ENCODE results near the gene FAIM2. TPM values are rescaled to one million over a fixed set of nuclear protein-coding genes. Genes with fewer than 3 reads are reported as not detected.

The FAIM2 gene
- polyA plus RNA-seq (2012; ENCODE audit: low read depth, missing spikeins): not detected

- FAIRE-seq (no peak), DNase-seq (ENCODE audit: insufficient read length, low spot score) (peak; percentile 42)
- no peak for TF ChIP-seq SPI1 (IDR thresholded peaks at IDR 0.05; ENCODE audit: low read depth, low read length)
- no peak for TF ChIP-seq PAX5 (IDR thresholded peaks at IDR 0.05; ENCODE audit: insufficient read depth, low read length, severe bottlenecking)
- no peak for TF ChIP-seq POLR2AphosphoS5 (IDR thresholded peaks at IDR 0.05; ENCODE audit: low read depth, low read length)
- TF ChIP-seq POU2F2 (IDR thresholded peaks at IDR 0.05; ENCODE audit: low read depth, low read length): no peak
- TF ChIP-seq TAF1 (IDR thresholded peaks at IDR 0.05; ENCODE audit: low read depth, low read length): no peak
- no peak for TF ChIP-seq POLR2A (IDR thresholded peaks at IDR 0.05; ENCODE audit: low read depth, low read length)
These were observed at the start of gene FAIM2 for GRCh38 chr12:49903700-49904423. Gene FAIM2, minus strand, starts transcription at chr12:49903900. Its CDS starts 108 bp downstream, at chr12:49903792.

DNA sequence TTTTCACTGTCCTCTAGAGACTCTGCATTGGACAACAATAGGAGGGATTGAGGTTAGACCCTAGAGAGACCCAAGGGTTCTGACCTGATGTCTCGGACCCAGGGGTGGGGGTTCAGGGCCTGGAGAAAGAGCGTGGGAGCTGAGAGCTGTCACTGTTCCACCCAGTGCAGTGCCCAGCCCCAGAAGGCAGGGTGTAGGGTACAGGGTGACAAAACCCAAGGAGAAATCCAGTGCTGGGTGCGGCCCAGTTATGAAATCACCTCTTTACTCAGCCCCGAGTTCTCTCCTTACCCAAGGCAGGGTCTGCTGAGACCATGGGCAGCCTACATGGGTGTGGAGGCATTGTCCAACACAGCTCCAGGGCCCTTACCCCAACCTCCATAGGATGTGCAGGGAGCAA lies 49.5 kb upstream of the FAIM2 start:
- FAIRE-seq (no peak), DNase-seq (ENCODE audit: insufficient read length, low spot score) (no peak)
- TF ChIP-seq POU2F2 (IDR thresholded peaks at IDR 0.05; ENCODE audit: low read depth, low read length) (no peak), SPI1 (IDR thresholded peaks at IDR 0.05; ENCODE audit: low read depth, low read length) (no peak), TAF1 (IDR thresholded peaks at IDR 0.05; ENCODE audit: low read depth, low read length) (no peak), POLR2AphosphoS5 (IDR thresholded peaks at IDR 0.05; ENCODE audit: low read depth, low read length) (no peak), POLR2A (IDR thresholded peaks at IDR 0.05; ENCODE audit: low read depth, low read length) (no peak), PAX5 (IDR thresholded peaks at IDR 0.05; ENCODE audit: insufficient read depth, low read length, severe bottlenecking) (no peak)

DNA sequence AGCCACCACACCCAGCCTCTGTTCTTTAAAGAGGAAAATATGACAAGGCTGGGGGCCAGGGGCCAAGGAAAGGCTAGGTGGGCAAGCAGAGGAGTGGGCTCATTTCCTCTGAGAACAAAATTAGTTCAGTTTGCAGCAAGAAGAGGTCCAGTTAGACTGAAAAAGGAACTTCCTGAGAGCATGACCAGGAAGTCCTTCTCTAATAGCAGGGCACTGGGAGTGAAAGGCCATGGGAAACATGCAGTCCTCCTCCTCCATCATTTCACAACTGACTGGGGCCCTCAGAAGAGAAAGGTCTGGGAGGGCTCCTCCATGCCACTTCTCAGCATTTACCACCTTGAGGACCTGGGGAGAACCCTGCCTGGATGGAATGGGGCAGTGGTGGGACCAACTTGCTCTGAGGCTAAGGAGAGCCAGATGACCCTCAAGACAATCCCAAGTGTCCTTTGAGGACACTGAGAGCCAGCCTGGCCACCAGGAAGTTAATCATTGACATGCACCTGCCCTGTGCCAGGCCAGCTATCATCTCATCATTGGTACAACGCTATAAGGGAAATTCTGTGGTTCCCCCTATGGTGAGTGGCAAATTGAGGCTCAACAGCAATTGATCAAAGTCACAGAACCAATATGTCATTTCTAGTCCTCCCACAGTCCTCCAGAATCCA lies 48.8 kb upstream of the FAIM2 start:
- DNase-seq (ENCODE audit: insufficient read length, low spot score) (no peak), FAIRE-seq (no peak)
- no peak for TF ChIP-seq POLR2AphosphoS5 (IDR thresholded peaks at IDR 0.05; ENCODE audit: low read depth, low read length)
- TF ChIP-seq PAX5 (IDR thresholded peaks at IDR 0.05; ENCODE audit: insufficient read depth, low read length, severe bottlenecking): no peak
- TF ChIP-seq TAF1 (IDR thresholded peaks at IDR 0.05; ENCODE audit: low read depth, low read length): no peak
- no peak for TF ChIP-seq POLR2A (IDR thresholded peaks at IDR 0.05; ENCODE audit: low read depth, low read length)
- no peak for TF ChIP-seq SPI1 (IDR thresholded peaks at IDR 0.05; ENCODE audit: low read depth, low read length)
- TF ChIP-seq POU2F2 (IDR thresholded peaks at IDR 0.05; ENCODE audit: low read depth, low read length): no peak

- no peak for TF ChIP-seq POLR2AphosphoS5 (IDR thresholded peaks at IDR 0.05; ENCODE audit: low read depth, low read length)
- TF ChIP-seq POLR2A (IDR thresholded peaks at IDR 0.05; ENCODE audit: low read depth, low read length): no peak
- TF ChIP-seq SPI1 (IDR thresholded peaks at IDR 0.05; ENCODE audit: low read depth, low read length): no peak
- no peak for TF ChIP-seq POU2F2 (IDR thresholded peaks at IDR 0.05; ENCODE audit: low read depth, low read length)
- no peak for TF ChIP-seq TAF1 (IDR thresholded peaks at IDR 0.05; ENCODE audit: low read depth, low read length)
- TF ChIP-seq PAX5 (IDR thresholded peaks at IDR 0.05; ENCODE audit: insufficient read depth, low read length, severe bottlenecking): no peak
- DNase-seq (ENCODE audit: insufficient read length, low spot score): no peak
- FAIRE-seq: no peak
These were observed 47.9 kb upstream of the FAIM2 start for GRCh38 chr12:49951411-49952240.

- FAIRE-seq: no peak
- no peak for DNase-seq (ENCODE audit: insufficient read length, low spot score)
- no peak for TF ChIP-seq TAF1 (IDR thresholded peaks at IDR 0.05; ENCODE audit: low read depth, low read length)
- TF ChIP-seq PAX5 (IDR thresholded peaks at IDR 0.05; ENCODE audit: insufficient read depth, low read length, severe bottlenecking): no peak
- TF ChIP-seq SPI1 (IDR thresholded peaks at IDR 0.05; ENCODE audit: low read depth, low read length): no peak
- no peak for TF ChIP-seq POU2F2 (IDR thresholded peaks at IDR 0.05; ENCODE audit: low read depth, low read length)
- no peak for TF ChIP-seq POLR2AphosphoS5 (IDR thresholded peaks at IDR 0.05; ENCODE audit: low read depth, low read length)
- TF ChIP-seq POLR2A (IDR thresholded peaks at IDR 0.05; ENCODE audit: low read depth, low read length): no peak
These were observed 46.9 kb upstream of the FAIM2 start, which contains the start of gene AQP2 for GRCh38 chr12:49950273-49951251. Gene AQP2, plus strand, starts transcription at chr12:49950737. Its CDS starts 94 bp downstream, at chr12:49950831.

DNA sequence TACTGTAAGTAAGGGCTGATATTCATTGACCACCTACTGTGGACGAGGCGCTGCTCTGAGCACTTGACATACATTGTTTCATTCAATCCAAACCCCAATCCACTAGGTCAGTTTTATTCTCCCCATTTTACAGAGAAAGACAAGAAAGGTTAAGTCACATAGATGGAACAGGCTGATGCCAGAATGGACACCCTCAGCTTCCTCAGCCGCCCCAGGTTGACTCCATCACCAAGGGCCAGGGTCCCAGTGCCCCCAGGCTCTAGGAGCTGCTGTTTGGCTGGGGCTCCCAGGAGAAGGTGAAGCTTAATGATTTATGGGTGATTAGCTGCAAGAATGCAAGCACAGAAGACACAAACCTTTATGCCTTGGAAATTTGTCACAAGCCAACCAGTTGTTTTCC lies 46.2 kb upstream of the FAIM2 start:
- DNase-seq (ENCODE audit: insufficient read length, low spot score): no peak
- no peak for FAIRE-seq
- TF ChIP-seq SPI1 (IDR thresholded peaks at IDR 0.05; ENCODE audit: low read depth, low read length): no peak
- no peak for TF ChIP-seq POLR2A (IDR thresholded peaks at IDR 0.05; ENCODE audit: low read depth, low read length)
- no peak for TF ChIP-seq TAF1 (IDR thresholded peaks at IDR 0.05; ENCODE audit: low read depth, low read length)
- no peak for TF ChIP-seq POU2F2 (IDR thresholded peaks at IDR 0.05; ENCODE audit: low read depth, low read length)
- TF ChIP-seq PAX5 (IDR thresholded peaks at IDR 0.05; ENCODE audit: insufficient read depth, low read length, severe bottlenecking): no peak

DNA sequence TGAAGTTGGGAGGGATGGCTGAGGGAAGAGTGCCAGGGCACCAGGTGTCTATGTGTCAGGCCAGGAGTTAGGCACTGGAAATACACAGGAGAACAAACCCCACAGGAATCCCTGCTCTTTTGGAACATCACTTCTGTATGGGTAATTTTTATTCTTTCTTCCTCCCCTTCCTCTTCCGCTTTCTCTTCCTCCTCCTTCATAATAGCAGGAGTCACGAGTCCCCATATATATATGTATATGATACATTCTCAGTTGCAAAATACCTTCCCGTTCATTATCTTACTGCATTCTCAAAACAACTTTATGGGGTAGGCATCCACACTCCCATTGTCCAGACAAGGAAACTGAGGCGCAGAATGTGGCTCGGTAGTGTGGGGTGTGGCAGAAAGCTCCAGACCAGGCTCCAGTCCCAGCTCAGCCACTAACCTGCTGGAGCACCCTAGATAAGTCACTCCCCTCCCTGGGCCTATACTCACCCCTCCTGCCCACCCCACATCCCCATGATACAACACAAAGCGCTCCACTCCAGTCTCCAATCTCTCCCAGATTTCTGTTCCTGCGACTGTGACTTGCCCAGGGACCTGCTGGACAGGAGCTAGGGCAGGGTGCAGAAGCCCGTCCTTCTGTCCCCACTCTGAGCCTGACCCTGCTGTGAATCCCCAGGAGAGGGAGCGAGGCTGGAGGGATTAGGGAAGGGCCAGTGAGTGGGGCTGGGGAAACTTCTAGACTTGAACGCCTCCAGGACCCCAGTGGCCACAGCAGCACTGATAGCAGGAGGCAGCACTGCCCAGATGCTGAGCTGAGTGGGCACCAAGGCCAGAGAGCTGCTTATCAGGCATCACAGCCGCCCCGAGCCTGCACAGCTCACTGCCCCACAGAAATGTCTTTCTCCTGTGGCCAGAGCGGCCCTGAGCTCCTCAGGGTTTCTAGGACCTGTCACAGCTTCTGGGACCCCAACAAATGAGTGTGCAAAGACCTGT lies 45.5 kb upstream of the FAIM2 start:
- DNase-seq (ENCODE audit: insufficient read length, low spot score) (no peak), FAIRE-seq (no peak)
- no peak for TF ChIP-seq PAX5 (IDR thresholded peaks at IDR 0.05; ENCODE audit: insufficient read depth, low read length, severe bottlenecking)
- no peak for TF ChIP-seq TAF1 (IDR thresholded peaks at IDR 0.05; ENCODE audit: low read depth, low read length)
- TF ChIP-seq POLR2A (IDR thresholded peaks at IDR 0.05; ENCODE audit: low read depth, low read length): no peak
- no peak for TF ChIP-seq POU2F2 (IDR thresholded peaks at IDR 0.05; ENCODE audit: low read depth, low read length)
- no peak for TF ChIP-seq SPI1 (IDR thresholded peaks at IDR 0.05; ENCODE audit: low read depth, low read length)
- TF ChIP-seq POLR2AphosphoS5 (IDR thresholded peaks at IDR 0.05; ENCODE audit: low read depth, low read length): no peak
